Measurements from ENCODE around the gene CCSER2.
A peak's percentile ranks its signal among the peaks of the same experiment; 100 is the strongest.
"Not testable (repeated sequence)": the region's sequence is repeated elsewhere in the genome, so short reads cannot be mapped to it uniquely, and the experiment has no call there.

CCSER2 gene

DNA sequence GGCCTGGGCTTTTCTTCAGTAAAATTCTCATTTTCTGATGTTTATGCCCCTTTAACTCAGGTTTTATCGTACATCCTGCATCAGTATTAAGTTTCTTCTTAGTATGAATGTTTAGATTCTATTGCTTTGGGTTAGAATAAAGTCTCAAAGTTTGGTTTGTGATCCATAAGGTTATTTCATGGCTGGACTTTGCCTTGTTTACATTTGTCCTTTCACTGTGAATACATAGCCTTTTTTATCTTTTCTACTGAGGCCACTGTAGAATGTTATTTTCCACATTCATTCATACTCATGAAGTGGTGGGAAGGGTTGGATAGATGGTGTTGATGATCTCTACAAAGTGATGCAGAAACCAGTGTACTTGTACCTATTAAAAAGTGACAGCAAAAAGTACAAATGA, 59.8 kb downstream of the CCSER2 start:
- DNase-seq: no peak

DNA sequence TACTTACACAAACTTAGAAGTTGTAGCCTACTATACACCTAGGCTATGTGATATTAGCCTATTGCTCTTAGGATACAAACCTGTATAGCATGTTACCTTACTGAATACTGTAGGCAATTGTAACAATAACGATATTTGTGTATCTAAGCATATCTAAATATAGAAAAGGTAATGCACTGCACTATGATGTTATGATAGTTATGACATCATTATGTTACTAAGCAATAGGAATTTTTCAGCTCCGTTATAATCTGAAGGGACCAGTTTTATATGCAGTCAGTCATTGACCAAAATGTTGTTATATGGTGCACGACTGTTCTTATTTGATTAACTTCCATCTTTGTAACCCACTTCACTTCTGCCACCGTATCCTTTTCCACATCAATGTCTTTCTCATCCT, 62.0 kb downstream of the CCSER2 start:
- DNase-seq: no peak

DNA sequence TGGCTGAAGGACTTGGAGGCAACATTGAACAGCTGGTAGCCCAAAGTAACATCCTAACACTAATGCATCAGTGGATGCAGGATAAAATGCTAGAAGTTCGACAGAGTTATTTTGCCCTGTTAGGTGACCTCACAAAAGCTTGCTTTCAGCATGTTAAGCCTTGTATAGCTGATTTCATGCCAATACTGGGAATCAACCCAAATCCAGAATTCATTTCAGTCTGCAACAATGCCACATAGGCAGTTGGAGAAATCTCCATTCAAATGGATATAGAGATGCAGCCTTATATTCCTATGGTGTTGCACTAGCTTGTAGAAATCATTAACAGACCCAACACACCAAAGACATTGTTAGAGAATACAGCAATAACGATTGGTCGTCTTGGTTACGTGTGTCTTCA, 62.9 kb downstream of the CCSER2 start:
- DNase-seq: no peak

DNA sequence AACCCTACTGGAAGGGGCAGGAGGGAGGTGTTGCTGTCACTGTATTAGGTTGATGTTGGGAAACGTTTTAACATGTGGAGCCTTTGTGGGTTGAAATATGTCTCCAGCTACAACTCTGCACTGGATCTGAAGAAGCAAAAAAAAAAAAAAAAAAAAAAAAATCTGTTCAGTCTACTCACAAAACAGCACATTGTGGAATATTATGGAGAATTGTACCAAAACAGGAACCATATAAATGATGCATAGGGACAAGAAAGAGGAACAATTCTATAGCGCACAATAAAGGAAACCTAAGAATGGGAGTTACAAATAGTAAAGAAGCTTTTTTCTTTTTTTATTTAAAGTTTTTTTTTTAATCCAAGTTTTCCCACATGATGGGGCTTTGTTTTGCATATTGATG, 63.8 kb downstream of the CCSER2 start:
- no peak for DNase-seq

DNA sequence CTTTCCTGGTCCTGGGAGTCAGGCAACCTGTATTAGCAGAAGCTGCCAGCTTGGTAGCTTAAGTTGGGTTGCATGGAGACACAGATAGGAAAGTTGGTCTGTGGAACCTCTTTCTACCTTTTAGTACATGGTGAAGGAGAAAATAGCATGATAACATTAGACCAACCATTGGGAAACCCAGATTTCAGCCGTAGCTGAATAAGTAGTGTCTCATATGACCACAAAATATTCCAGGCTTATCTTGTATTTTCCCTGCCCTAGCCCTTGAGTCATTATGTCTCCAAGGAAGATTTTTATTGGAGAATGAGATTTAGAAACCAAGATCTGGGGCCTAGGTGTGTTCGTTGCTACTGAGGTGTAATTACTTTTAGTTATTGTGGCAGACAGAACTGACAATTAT, 67.2 kb downstream of the CCSER2 start:
- no peak for DNase-seq

DNA sequence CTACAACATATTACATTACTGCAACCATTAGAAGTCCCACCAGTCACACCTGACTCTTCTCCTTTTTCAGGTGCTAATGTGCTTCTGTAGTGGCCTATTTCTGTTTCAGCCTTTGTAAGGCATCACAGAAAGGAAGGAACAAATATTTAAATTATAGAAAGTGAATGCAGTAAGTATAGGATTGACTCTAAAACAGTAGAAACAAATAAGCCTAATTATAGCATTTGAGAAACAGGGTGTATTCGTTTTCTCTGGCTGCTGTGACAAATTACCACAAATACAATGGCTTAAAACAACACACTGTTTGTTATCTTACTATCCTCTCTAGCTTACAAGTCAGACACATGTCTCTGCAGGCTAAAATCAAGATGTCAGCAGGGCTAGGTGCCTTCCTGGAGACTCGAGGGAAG, 69.4 kb downstream of the CCSER2 start:
- no peak for DNase-seq

DNA sequence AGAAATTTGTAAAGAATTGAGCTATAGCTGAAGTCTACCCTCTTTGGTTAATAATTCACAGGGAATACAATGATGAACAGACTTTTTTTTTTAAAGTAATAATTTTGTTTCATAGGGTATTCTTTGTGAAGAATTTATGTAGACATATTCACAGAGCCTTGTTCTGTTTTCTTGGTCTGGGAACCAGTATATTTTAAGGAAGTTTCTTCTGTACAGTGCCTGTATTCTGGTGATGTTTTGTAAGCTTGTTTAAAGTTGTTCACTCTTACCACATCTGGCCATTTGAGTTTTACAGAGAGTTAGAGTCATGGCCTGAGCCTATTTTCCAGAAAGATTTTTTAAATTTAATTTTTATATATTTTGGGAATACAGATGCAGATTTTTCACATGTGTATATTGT, 70.3 kb downstream of the CCSER2 start:
- DNase-seq: no peak

DNA sequence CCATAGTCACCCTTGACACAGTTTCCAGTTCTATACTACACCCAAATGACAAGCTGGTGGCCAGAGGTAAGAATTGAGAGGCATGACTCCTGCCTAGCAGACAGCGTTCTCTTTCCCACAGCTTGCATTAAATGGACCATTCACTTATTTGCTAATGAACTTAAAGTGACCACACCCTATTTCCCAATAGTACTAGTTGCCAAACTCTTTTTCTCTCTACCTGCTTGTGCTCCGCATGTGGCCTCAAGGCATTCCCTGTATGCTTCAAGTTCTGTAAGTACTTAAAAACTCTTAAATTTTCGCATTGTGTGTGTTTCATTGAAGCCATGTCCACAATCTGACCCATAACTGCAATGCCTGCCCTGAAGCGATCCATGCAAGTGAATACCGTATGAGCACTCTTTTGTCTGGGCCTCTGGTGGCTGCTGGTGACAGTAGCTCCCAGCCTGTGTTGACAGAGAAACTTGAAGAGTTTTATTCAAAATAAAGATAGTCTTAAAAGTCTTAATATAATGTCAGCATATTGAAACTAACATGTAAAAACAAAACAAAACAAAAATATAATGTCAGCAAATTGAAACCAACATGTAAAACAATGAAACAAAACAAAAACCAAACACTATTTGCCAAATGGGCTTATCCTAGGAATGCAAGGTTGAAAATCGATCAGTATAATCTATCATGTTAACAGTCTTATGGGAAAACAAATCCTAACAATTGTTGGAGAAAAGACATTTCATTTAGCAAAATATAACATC, 73.6 kb downstream of the CCSER2 start:
- DNase-seq: no peak

DNA sequence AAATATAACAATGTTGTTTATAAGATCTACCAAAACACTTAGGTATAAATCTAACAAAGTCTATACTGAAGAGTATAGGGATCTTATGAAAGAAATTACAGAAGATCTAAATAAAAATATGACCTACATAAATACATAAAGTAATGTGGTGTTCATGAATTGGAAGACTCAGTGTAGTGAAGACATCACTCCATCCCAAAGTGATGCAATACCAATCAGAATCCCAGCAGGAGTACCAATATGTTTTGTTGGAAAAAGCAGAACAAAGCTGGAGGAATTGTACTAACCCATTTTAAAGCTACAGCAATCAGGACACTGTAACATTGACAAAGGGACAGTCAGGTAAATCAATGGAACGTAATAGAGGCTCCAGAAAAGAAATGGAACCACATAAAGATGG, 76.4 kb downstream of the CCSER2 start:
- no peak for DNase-seq

DNA sequence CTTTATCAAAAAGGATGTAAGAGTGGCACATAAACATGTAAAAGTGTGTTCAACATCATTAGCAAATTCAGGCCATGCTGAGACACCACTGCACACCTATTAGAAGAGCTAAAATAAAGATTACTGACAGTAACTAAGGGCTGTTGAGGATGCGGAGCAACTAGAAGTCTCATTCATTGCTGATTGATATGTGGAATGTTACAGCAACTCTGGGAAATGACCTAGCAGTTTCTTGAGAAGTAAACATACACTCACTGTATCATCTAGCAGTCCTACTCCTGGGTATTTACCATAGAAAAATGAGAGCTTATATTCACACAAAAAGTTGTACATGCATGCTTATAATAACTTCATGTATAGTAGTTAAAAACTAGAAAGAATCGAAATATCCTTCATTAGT, 77.3 kb downstream of the CCSER2 start:
- DNase-seq: no peak

DNA sequence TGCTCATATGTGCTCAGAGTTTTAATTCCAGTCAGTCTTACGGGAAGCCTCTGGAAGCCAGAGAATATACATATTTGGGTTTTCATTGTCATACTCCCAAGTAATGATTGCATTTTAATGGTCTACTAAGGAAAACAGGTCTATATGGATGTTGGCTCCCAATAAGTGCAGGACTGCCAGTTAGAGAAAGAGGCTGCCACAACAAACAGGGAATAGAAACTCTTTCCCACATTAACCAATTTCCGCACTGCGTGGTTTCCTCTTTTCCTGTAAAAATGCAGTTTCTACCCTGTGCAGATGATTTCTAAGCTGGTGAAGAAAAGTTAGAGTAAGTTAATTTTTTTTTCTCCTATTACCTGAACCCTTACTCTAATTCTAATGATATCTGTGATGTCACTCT, 78.2 kb downstream of the CCSER2 start:
- DNase-seq: no peak

DNA sequence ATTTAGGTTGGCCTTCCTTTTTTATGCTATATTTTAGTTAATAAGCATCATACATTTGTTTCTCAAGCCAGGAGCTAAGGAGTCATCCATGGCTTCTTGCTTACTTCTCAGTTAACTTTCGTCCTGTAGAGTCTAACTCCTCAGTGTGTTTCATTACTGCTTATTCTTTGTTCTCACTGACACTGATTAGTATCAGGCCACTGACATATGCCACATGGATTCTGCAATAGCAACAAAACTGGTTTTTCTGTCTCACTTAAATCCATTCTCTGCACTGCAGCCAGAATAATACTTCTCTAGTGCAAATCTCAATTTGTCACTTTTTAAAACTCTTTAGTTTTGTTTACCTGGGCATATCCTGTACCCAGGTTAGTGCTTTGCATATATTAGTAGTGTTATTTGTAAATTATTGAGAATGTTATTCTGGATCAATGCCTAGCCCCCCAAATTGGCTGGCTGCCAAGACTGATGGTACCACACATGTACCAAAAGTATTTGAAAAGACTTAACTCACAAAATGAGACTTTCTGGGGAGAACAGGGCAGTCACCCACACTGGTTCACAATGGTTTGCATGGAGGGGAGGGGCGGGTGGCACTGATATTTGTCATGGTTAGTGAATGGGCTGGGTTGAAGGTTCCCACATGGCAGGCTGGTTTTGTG, 79.1 kb downstream of the CCSER2 start:
- no peak for DNase-seq

DNA sequence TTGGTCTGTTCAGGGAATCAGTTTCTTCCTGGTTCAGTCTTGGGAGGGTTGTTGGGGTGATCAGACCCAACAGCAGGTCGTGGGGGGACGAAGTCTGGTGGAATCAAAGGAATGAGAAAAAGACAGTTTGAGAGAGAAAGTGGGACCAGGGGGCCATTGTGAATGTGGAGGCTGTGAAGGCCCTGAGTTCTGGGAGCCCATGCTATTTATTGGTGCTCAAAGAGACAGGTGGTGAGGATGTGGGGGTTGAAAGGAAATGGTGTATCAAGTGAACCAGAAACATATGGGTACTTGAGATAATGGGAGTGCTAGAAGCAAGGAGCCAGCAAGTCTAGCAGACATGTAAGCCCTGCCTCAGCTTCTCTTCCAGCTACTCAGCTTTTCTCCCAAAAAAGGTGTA, 84.1 kb downstream of the CCSER2 start:
- no peak for DNase-seq

DNA sequence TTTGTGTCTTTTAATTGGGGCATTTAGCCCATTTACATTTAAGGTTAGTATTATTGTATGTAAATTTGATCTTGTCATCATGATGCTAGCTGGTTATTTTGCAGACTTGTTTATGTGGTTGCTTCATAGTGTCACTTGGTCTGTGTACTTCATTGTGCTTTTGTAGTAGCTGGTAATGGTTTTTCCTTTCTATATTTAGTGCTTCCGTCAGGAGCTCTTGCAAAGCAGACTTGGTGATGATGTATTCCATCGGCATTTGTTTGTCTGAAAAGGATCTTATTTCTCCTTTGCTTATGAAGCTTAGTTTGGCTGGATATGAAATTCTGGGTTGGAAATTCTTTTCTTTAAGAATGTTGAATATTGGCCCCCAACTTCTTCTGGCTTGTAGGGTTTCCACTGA, 85.7 kb downstream of the CCSER2 start:
- DNase-seq: not testable (repeated sequence)

DNA sequence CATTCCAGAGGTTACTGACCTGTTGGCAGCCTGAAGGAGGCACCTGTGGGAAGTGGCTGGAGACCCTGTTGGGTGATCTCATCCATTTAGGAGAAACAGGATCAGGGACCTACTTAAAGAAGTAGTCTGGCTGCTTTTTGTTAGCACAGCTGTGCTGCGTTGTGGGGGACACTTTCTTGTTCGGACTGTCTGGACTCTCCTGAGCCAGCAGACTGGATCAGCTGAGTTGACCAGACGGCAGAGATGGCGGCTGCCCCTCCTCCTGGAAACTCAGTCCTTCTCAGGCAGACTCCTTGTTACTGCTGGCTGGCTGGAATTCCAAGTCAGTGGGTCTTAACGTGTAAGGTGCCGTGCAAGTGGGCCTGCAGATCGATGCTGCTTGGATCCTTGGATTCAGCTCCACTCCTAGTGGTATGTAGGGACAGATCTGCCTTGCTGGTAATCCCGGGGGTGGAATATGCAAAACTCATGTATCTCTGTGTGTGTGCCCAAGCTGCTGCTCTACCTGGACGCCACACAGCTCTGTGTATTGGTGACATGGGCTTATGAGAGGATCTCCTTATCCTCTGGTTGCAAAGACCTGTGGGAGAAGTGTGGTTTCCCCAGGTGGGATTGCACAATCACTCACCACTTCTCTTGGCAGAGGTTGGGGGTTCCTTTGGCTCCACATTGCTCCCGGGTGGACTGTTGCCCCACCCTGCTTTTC, 87.3 kb downstream of the CCSER2 start:
- no peak for DNase-seq

DNA sequence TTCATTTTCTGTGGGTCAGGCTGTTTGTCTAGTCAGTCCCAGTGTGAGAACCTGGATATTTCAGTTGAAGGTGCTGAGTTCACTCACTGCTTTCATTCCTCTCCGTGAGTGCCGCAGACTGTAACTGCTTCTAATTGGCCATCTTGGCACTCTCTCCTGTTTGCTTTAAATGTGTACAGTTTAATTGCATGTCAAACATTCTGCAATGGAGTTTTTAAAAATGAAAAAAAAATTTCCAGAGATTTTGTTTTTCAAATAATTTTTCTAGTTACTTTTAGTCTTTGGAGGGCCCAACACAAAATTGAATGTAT, 87.8 kb downstream of the CCSER2 start:
- DNase-seq: no peak

DNA sequence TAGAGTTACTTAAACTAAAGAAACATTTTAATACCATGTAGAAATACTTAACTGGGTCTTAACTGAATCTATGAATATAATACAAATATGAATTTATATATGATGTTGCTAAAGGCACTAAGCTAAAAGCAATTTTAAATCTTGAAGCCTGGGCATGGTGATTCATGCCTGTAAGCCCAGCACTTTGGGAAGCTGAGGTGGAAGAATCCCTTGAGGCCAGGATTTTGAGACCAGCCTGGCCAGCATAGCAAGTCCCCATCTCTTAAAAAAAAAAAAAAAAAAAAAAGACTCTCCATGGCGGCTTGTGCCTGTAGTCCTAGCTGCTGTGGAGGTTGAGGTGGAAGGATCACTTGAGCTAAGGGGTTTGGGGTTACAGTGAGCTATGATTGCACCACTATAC, 95.3 kb downstream of the CCSER2 start:
- no peak for DNase-seq

DNA sequence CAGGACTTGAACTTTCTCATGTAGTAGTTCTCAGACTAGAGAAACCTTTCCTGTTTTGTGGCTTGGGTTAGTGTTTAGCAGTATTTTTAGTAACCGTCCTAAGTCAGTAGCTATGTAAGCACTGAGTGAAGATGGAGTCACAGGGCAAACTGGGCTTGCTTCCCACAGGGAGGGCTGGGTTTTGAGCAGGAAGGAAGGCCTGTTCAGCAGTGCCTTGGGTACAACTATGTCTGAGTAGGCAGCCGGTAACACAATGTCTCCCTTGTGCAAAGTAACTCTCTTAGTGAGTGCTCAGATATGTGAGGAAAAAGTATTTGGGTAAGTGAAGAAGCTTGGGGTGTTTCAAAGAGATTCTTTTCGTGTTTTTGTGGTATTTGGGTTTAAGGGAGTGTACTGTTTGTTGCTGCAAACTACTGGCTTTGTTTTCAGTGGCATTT, 96.4 kb downstream of the CCSER2 start:
- DNase-seq: peak; percentile 41

DNA sequence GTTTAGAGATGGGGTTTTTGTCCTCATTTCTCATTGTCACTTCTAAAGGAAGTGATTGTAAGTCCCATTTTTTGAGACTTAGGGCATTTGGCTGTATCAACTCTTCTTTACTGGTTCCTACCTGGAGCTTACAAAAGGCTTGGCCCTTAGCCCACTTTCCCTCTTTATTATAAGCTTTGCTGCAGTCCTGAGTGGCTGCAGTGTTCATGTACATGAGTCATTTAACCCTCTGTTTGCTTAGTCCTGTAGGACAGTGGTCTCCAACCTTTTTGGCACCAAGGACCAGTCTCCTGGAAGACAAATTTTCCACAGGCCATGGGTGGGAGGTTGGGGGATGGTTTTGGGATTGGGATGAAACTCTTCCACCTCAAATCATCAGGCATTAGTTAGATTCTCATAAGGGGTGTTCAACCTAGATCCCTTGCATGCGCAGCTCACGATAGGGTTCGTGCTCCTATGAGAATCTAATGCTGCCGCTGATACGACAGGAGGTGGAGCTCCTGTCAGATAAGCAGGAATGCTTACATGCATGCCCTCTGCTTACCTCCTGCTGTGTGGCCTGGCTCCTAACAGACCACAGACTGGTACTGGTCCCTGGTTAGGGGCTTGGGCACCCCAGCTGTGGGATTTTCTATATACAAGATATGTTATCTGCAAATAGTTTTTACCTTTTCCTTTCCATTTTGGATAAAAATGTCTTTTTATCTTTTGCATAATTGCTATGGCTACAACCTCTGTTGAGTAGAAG, 99.7 kb downstream of the CCSER2 start:
- no peak for DNase-seq

DNA sequence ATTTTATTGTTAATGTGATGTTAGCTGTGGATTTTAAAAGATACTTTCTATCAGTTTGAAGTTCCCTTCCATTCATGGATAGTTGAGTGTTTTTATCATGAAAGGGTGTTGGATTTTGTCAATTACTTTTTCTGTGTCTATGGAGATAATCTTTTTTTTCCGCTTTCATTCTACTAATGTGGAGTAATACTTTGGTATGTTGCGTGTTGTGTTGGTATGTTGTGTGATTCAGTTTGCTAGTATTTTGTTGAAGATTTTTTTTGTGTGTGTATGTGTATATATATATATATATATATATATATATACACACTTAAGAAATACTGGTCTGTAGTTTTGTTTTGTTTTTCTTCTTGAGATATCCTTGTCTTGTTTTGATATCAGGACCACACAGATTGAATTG, 100.3 kb downstream of the CCSER2 start:
- DNase-seq: no peak

DNA sequence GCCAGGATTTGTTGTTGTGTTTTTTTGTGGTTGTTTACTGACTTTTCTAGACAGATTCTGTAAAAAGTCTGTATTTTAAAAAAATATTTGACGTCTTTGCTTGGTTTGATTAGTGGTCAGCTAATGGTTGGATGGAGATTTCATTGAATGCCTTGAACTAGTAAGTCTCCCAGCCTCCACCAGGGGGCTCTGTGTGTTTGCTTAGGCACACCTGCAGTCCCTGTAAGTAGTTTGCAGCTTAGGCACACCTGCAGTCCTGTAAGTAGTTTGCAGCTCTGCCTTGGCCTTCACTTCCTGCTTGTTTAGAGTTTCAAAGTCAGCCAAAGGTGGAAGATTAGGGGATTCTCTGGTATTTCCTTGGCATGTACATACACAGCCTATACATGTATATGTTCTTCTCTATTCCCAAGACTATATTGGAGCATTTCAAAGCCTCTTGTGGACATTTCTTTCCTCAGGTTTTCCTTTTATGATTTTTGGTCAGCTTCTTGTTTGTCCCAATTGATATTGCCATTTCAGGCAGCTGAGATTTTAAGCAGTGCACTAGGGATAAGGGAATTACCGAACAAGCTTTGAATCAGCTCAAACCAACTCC, 101.6 kb downstream of the CCSER2 start:
- no peak for DNase-seq

DNA sequence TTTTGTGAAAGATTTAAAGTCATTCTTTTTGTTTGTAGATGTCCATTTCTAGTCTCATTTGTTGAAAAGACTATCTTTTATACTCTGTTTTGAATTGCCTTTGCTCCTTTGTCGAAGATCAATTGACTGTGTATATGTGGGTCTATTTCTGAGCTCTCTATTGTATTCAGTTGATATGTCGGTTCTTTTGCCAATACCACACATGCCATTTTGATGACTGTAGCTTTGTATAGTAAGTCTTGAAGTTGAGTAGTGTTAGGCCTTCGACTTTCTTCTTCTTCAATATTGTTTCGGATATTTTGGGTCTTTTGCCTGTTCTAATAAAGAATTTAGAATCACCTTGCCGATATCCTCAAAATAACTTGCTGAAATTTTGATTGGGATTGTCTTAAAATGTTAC, 104.5 kb downstream of the CCSER2 start:
- no peak for DNase-seq

DNA sequence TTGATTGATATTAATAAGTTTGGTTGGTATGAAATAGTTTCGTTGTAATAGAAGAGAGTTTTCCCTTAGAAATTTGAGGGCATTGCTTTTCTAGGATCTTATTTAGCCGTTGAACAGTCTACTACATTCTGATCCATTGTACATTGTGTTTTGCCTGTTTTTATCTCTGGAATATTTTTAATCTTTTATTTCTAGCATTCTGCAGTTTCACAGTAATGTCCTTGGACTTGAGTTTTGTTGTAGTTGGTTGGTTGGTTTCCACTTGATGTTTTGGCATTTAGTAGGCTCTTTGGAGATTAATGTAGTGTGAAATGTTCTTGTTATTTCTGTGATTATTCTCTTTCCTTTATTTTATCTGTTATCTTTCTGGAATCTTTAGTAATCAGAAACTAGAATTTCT, 112.4 kb downstream of the CCSER2 start:
- DNase-seq: no peak

Measured in right kidney (tissue), 1 donor.